Measurements from ENCODE around the gene CNNM1.

- TF ChIP-seq POLR2A (IDR thresholded peaks at IDR 0.05): no peak
- TF ChIP-seq, protein P1, sequence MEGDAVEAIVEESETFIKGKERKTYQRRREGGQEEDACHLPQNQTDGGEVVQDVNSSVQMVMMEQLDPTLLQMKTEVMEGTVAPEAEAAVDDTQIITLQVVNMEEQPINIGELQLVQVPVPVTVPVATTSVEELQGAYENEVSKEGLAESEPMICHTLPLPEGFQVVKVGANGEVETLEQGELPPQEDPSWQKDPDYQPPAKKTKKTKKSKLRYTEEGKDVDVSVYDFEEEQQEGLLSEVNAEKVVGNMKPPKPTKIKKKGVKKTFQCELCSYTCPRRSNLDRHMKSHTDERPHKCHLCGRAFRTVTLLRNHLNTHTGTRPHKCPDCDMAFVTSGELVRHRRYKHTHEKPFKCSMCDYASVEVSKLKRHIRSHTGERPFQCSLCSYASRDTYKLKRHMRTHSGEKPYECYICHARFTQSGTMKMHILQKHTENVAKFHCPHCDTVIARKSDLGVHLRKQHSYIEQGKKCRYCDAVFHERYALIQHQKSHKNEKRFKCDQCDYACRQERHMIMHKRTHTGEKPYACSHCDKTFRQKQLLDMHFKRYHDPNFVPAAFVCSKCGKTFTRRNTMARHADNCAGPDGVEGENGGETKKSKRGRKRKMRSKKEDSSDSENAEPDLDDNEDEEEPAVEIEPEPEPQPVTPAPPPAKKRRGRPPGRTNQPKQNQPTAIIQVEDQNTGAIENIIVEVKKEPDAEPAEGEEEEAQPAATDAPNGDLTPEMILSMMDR (IDR thresholded peaks at IDR 0.05): no peak
Observed at GRCh38 chr10:99326871-99327270, 2.3 kb upstream of the CNNM1 start.
